Fibroblast of mammary gland (primary cell): Measurements from ENCODE around the gene PYCARD.

Experiments used
- DNase-seq: peaks from one replicate; pipeline ENCODE4 v3.0.0-alpha.2; 2010; ENCODE audit warnings: low read depth
- H3K4me3 ChIP-seq: 2 replicates; pipeline ENCODE4 v1.5.1; 2011; ENCODE audit warnings: low read depth, mild to moderate bottlenecking, low read length, moderate library complexity; ENCODE audit not compliant: control insufficient read depth
- CTCF ChIP-seq: conservative IDR thresholded peaks from 2 replicates; pipeline ENCODE4 v1.5.1; 2011; ENCODE audit warnings: low read depth, low read length, inconsistent platforms; ENCODE audit not compliant: control insufficient read depth, insufficient read depth

Gene PYCARD

GRCh38 chr16:31194898-31195297 is 7.7 kb downstream of the PYCARD start:
- H3K4me3 ChIP-seq = no peak overlapping the region
- no peak for DNase-seq
- TF ChIP-seq CTCF = no peak

DNA sequence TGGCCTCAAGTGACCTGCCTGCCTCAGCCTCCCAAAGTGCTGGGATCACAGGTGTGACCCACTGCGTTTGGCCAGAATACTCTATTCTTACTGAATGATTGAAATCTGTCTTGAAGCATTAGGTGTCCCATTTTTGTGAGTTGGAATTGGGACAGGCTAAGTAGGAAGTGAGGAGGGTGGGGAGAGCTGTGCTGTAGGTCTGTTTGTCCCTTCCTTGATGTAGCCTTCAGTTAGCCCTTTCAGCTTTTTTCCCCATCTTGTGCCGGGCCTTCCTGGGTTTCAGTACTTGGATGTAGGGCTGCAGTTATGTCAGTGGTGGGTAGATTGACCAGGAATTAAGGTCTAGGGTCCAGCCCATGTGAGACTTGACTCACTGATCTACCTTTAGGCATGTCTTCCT is 8.7 kb downstream of the PYCARD start:
- TF ChIP-seq CTCF = no peak
- H3K4me3 ChIP-seq = no peak overlapping the region
- DNase-seq = no peak

GRCh38 chr16:31192856-31193642 is 9.5 kb downstream of the PYCARD start:
- no peak overlapping the region for H3K4me3 ChIP-seq
- TF ChIP-seq CTCF = no peak
- DNase-seq = no peak

DNA sequence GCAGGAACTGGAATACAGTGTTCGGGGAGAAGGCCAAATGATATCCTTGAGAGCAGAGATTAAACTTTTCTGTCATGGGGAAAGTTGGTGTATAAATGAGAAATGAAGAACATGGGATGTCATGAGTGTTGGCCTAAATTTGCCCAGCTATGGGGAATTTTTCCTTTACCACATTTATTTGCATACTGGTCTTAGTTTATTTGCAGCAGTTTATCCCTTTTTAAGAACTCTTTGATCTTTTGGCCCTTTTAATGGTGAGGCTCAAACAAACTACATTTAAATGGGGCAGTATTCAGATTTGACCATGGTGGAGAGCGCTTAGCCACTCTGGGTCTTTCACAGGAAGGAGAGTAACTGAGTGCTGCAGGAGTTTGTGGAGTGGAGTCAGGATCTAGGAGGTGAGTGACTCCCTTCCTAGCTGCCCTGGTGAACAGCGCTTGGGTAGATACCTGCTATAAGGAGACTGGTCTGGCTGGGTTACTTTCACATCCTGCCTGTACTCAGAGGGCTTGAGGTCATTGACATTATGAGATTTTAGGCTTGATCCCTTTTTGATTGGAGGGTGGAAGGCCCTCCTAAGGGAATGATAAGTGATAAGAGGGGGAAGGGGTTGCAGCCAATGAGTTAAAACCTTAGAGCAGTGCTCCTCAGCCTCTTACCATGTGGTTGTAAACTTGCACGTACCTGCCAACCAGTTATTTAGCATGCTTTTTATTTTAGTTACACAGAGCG is 10.7 kb downstream of the PYCARD start:
- H3K4me3 ChIP-seq = no peak overlapping the region
- DNase-seq = no peak
- TF ChIP-seq CTCF = no peak

DNA sequence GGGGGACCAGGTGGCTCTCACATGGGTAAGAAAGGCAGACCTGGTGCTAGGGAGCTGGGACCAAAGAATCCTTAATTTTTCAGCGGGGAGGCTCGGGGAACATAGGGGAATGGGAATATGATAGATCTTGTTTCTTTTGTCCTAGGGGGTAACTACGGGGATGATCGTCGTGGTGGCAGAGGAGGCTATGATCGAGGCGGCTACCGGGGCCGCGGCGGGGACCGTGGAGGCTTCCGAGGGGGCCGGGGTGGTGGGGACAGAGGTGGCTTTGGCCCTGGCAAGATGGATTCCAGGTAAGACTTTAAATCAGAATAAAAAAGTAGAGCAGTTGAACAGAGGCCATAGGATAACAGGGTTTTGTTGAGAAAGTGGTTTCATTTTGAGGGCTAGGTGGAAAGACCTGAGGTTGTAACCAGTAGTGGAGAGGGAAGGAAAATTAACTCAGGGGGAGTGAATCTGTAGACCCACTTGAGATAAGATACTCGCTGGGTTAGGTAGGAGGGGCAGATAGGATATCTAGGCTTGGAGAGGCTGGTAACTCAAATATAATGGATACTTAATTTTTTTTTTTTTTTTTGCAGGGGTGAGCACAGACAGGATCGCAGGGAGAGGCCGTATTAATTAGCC is 11.6 kb downstream of the PYCARD start:
- DNase-seq = no peak
- no peak overlapping the region for H3K4me3 ChIP-seq
- no peak for TF ChIP-seq CTCF

GRCh38 chr16:31190061-31190460 is 12.5 kb downstream of the PYCARD start:
- no peak overlapping the region for H3K4me3 ChIP-seq
- DNase-seq = no peak
- no peak for TF ChIP-seq CTCF
